ENCODE measurements around the gene DCPS. TPM values are rescaled to one million over a fixed set of nuclear protein-coding genes. Genes with fewer than 3 reads are reported as not detected.
"Not testable (repeated sequence)": the region's sequence is repeated elsewhere in the genome, so short reads cannot be mapped to it uniquely, and the experiment has no call there.

The DCPS gene
- total RNA-seq, 1 experiment from 2014 or later = 17.6 TPM

- Histone ChIP-seq H3K36me3 (ENCODE audit: insufficient read depth, low read length) (no peaks in the 10 kb centered on the region), H3K4me2 (ENCODE audit: low read depth, low read length, poor library complexity, severe bottlenecking) (no peak overlapping the region), H3K27me3 (ENCODE audit: low read length) (no peaks in the 10 kb centered on the region), H3K9me3 (ENCODE audit: low read length) (no peaks in the 10 kb centered on the region), H3K4me3 (ENCODE audit: low read length) (no peak overlapping the region), H3K27ac (ENCODE audit: low read length) (no peak overlapping the region), H3K79me2 (ENCODE audit: low read length) (peaks cover 5% of the 10 kb centered on the region; the same call in 1 of the 2 replicates), H4K20me1 (ENCODE audit: insufficient read depth, low read depth, low read length) (no peaks in the 10 kb centered on the region), H2AFZ (ENCODE audit: low read length) (no peak overlapping the region), H3K9me2 (replicated peaks; ENCODE audit: insufficient read depth, low read length) (no peaks in the 10 kb centered on the region), H3K4me1 (ENCODE audit: low read length) (peaks cover 12% of the 10 kb centered on the region; the same call in 1 of the 2 replicates), H3K9ac (ENCODE audit: low read length) (no peak overlapping the region)
- DNase-seq = no peak
These were observed 42.1 kb downstream of the DCPS start for GRCh38 chr11:126345759-126346585.

- no peaks in the 10 kb centered on the region for H3K27me3 ChIP-seq (ENCODE audit: low read length)
- no peak for DNase-seq
- H3K36me3 ChIP-seq (ENCODE audit: insufficient read depth, low read length) = no peaks in the 10 kb centered on the region
- H3K9me2 ChIP-seq (replicated peaks; ENCODE audit: insufficient read depth, low read length) = no peaks in the 10 kb centered on the region
- H4K20me1 ChIP-seq (ENCODE audit: insufficient read depth, low read depth, low read length) = no peaks in the 10 kb centered on the region
- H3K9me3 ChIP-seq (ENCODE audit: low read length) = no peaks in the 10 kb centered on the region
- H3K4me3 ChIP-seq (ENCODE audit: low read length) = no peak overlapping the region
- H3K79me2 ChIP-seq (ENCODE audit: low read length) = peaks cover 5% of the 10 kb centered on the region; the same call in 1 of the 2 replicates
- H2AFZ ChIP-seq (ENCODE audit: low read length) = no peak overlapping the region
- H3K4me1 ChIP-seq (ENCODE audit: low read length) = peaks cover 12% of the 10 kb centered on the region; the same call in 1 of the 2 replicates
- H3K27ac ChIP-seq (ENCODE audit: low read length) = no peak overlapping the region
- no peak overlapping the region for H3K9ac ChIP-seq (ENCODE audit: low read length)
- H3K4me2 ChIP-seq (ENCODE audit: low read depth, low read length, poor library complexity, severe bottlenecking) = no peak overlapping the region
These were observed 42.7 kb downstream of the DCPS start for GRCh38 chr11:126346586-126346940.

GRCh38 chr11:126346946-126347345 lies 43.1 kb downstream of the DCPS start:
- H2AFZ ChIP-seq (ENCODE audit: low read length); H4K20me1 ChIP-seq (ENCODE audit: insufficient read depth, low read depth, low read length); H3K9ac ChIP-seq (ENCODE audit: low read length); H3K36me3 ChIP-seq (ENCODE audit: insufficient read depth, low read length); H3K27me3 ChIP-seq (ENCODE audit: low read length); H3K27ac ChIP-seq (ENCODE audit: low read length); H3K9me3 ChIP-seq (ENCODE audit: low read length); H3K4me3 ChIP-seq (ENCODE audit: low read length); H3K4me2 ChIP-seq (ENCODE audit: low read depth, low read length, poor library complexity, severe bottlenecking); H3K9me2 ChIP-seq (replicated peaks; ENCODE audit: insufficient read depth, low read length); H3K79me2 ChIP-seq (ENCODE audit: low read length): not testable (repeated sequence)
- DNase-seq = peak; percentile 45
- H3K4me1 ChIP-seq (ENCODE audit: low read length) = peaks cover 12% of the 10 kb centered on the region; the same call in 1 of the 2 replicates

GRCh38 chr11:126347751-126348668 lies 44.1 kb downstream of the DCPS start:
- no peaks in the 10 kb centered on the region for H3K9me3 ChIP-seq (ENCODE audit: low read length)
- H3K9ac ChIP-seq (ENCODE audit: low read length) = no peak overlapping the region
- H4K20me1 ChIP-seq (ENCODE audit: insufficient read depth, low read depth, low read length) = no peaks in the 10 kb centered on the region
- no peaks in the 10 kb centered on the region for H3K9me2 ChIP-seq (replicated peaks; ENCODE audit: insufficient read depth, low read length)
- H3K79me2 ChIP-seq (ENCODE audit: low read length) = peaks cover 15% of the 10 kb centered on the region; the same call in 1 of the 2 replicates
- H3K36me3 ChIP-seq (ENCODE audit: insufficient read depth, low read length) = no peaks in the 10 kb centered on the region
- H3K27ac ChIP-seq (ENCODE audit: low read length) = no peak overlapping the region
- DNase-seq = no peak
- H3K4me3 ChIP-seq (ENCODE audit: low read length) = no peak overlapping the region
- H3K4me2 ChIP-seq (ENCODE audit: low read depth, low read length, poor library complexity, severe bottlenecking) = no peak overlapping the region
- H2AFZ ChIP-seq (ENCODE audit: low read length) = no peak overlapping the region
- H3K27me3 ChIP-seq (ENCODE audit: low read length) = no peaks in the 10 kb centered on the region
- H3K4me1 ChIP-seq (ENCODE audit: low read length) = peaks cover 21% of the 10 kb centered on the region

GRCh38 chr11:126348806-126349582 lies 45.1 kb downstream of the DCPS start:
- no peaks in the 10 kb centered on the region for H4K20me1 ChIP-seq (ENCODE audit: insufficient read depth, low read depth, low read length)
- H3K36me3 ChIP-seq (ENCODE audit: insufficient read depth, low read length) = no peaks in the 10 kb centered on the region
- no peak overlapping the region for H3K4me3 ChIP-seq (ENCODE audit: low read length)
- no peak overlapping the region for H3K4me2 ChIP-seq (ENCODE audit: low read depth, low read length, poor library complexity, severe bottlenecking)
- no peak for DNase-seq
- peaks cover 18% of the 10 kb centered on the region; the same call in 1 of the 2 replicates for H3K79me2 ChIP-seq (ENCODE audit: low read length)
- H3K9me3 ChIP-seq (ENCODE audit: low read length) = no peaks in the 10 kb centered on the region
- no peaks in the 10 kb centered on the region for H3K9me2 ChIP-seq (replicated peaks; ENCODE audit: insufficient read depth, low read length)
- no peak overlapping the region for H3K9ac ChIP-seq (ENCODE audit: low read length)
- no peak overlapping the region for H3K27ac ChIP-seq (ENCODE audit: low read length)
- H3K27me3 ChIP-seq (ENCODE audit: low read length) = no peaks in the 10 kb centered on the region
- H3K4me1 ChIP-seq (ENCODE audit: low read length) = peaks cover 30% of the 10 kb centered on the region
- H2AFZ ChIP-seq (ENCODE audit: low read length) = no peak overlapping the region

- H2AFZ ChIP-seq (ENCODE audit: low read length) = no peak overlapping the region
- H3K9me2 ChIP-seq (replicated peaks; ENCODE audit: insufficient read depth, low read length) = no peaks in the 10 kb centered on the region
- no peaks in the 10 kb centered on the region for H3K27me3 ChIP-seq (ENCODE audit: low read length)
- H3K9me3 ChIP-seq (ENCODE audit: low read length) = no peaks in the 10 kb centered on the region
- peaks cover 31% of the 10 kb centered on the region for H3K4me1 ChIP-seq (ENCODE audit: low read length)
- no peak overlapping the region for H3K4me3 ChIP-seq (ENCODE audit: low read length)
- no peak overlapping the region for H3K9ac ChIP-seq (ENCODE audit: low read length)
- no peak overlapping the region for H3K27ac ChIP-seq (ENCODE audit: low read length)
- no peaks in the 10 kb centered on the region for H4K20me1 ChIP-seq (ENCODE audit: insufficient read depth, low read depth, low read length)
- no peaks in the 10 kb centered on the region for H3K36me3 ChIP-seq (ENCODE audit: insufficient read depth, low read length)
- no peak for DNase-seq
- no peak overlapping the region for H3K4me2 ChIP-seq (ENCODE audit: low read depth, low read length, poor library complexity, severe bottlenecking)
- H3K79me2 ChIP-seq (ENCODE audit: low read length) = peaks cover 25% of the 10 kb centered on the region; the same call in 1 of the 2 replicates
These were observed 47.0 kb downstream of the DCPS start for GRCh38 chr11:126350836-126351235.

- H3K9me2 ChIP-seq (replicated peaks; ENCODE audit: insufficient read depth, low read length) = no peaks in the 10 kb centered on the region
- H3K36me3 ChIP-seq (ENCODE audit: insufficient read depth, low read length) = no peaks in the 10 kb centered on the region
- H3K4me1 ChIP-seq (ENCODE audit: low read length) = peaks cover 26% of the 10 kb centered on the region
- H4K20me1 ChIP-seq (ENCODE audit: insufficient read depth, low read depth, low read length) = no peaks in the 10 kb centered on the region
- H3K9ac ChIP-seq (ENCODE audit: low read length) = no peak overlapping the region
- H2AFZ ChIP-seq (ENCODE audit: low read length) = no peak overlapping the region
- peak overlapping the region; percentile 29 for H3K4me2 ChIP-seq (ENCODE audit: low read depth, low read length, poor library complexity, severe bottlenecking)
- peaks cover 25% of the 10 kb centered on the region; the same call in 1 of the 2 replicates for H3K79me2 ChIP-seq (ENCODE audit: low read length)
- no peaks in the 10 kb centered on the region for H3K9me3 ChIP-seq (ENCODE audit: low read length)
- DNase-seq = no peak
- H3K27me3 ChIP-seq (ENCODE audit: low read length) = no peaks in the 10 kb centered on the region
- no peak overlapping the region for H3K4me3 ChIP-seq (ENCODE audit: low read length)
- no peak overlapping the region for H3K27ac ChIP-seq (ENCODE audit: low read length)
These were observed 48.3 kb downstream of the DCPS start for GRCh38 chr11:126352163-126352562.

Measured in Karpas-422 (cell line).